ENCODE data around the gene SFXN2.

GRCh38 chr10:102744374-102745051, 30.1 kb downstream of the SFXN2 start:
- TF ChIP-seq CTCF (conservative IDR thresholded peaks at IDR 0.05 in 1 of 2, IDR thresholded peaks at IDR 0.05 in 1 of 2; ENCODE audit: extremely low read depth in 1 of 2, insufficient read depth in 1 of 2, low read depth in 1 of 2, low read length in 2 of 2) (no peak), EZH2 (IDR thresholded peaks at IDR 0.05; ENCODE audit: borderline replicate concordance, low read length) (no peak)

Data from mammary epithelial cell (primary cell).